T-cell (primary cell): ENCODE results near the gene ALG12. TPM values are rescaled to one million over a fixed set of nuclear protein-coding genes. Genes with fewer than 3 reads are reported as not detected.
A peak's percentile ranks its signal among the peaks of the same experiment; 100 is the strongest.

Experiments
- ATAC-seq, 4 experiments: fragments of 200-7000 bp in 3 of 4; fragments of 150-1000 bp in 1 of 4; cut with Tn5 transposase; replicated peaks in 1 of 4; 1 replicate in 3 of 4; 2 replicates in 1 of 4; pipeline ENCODE4 v1.10.0; 2021; ENCODE audit warnings: moderate library complexity in 3 of 4, mild to moderate bottlenecking in 2 of 4, moderate number of reproducible peaks in 1 of 4
- CTCF ChIA-PET, 2 donors: fragments of 300-600 bp; sonication (Branson Sonifier 250); formaldehyde crosslinking; loops; one replicate each; lab custom pipeline; 2022; ENCODE audit warnings: antibody characterized with exemption in 2 of 2; lab: Charles Lee
- POLR2A ChIA-PET, 2 donors: fragments of 300-600 bp; sonication (Branson Sonifier 250); formaldehyde crosslinking; loops; one replicate each; lab custom pipeline; 2022; ENCODE audit warnings: antibody characterized with exemption in 2 of 2; lab: Charles Lee
- DNase-seq, 35 experiments: peaks; one replicate each; pipeline versions ENCODE4 v3.0.0 to v3.0.0-alpha.2; 2013 to 2023
- H3K27ac ChIP-seq: one replicate; pipeline ENCODE4 v1.5.1; 2013; ENCODE audit warnings: low read length
- H3K27me3 ChIP-seq, 2 experiments: replicated peaks in 1 of 2; 1 replicate in 1 of 2; 2 replicates in 1 of 2; pipeline versions ENCODE4 v1.6.1 to v1.7.0; 2013; ENCODE audit warnings: low read length in 1 of 2, mixed read lengths in 1 of 2; ENCODE audit not compliant: control insufficient read depth in 2 of 2, insufficient read depth in 2 of 2; ENCODE audit errors: extremely low read depth in 1 of 2
- H3K36me3 ChIP-seq, 2 donors: 1 replicate in 1 of 2; 2 replicates in 1 of 2; pipeline versions ENCODE4 v1.6.1 to v1.7.0; 2013; ENCODE audit warnings: low read length in 1 of 2; ENCODE audit not compliant: control insufficient read depth in 2 of 2, insufficient read depth in 1 of 2; ENCODE audit errors: extremely low read depth in 1 of 2
- H3K4me1 ChIP-seq, 2 experiments: 1 replicate in 1 of 2; 2 replicates in 1 of 2; pipeline versions ENCODE4 v1.6.1 to v1.7.0; 2013; ENCODE audit warnings: low read length in 2 of 2, mixed read lengths in 1 of 2; ENCODE audit not compliant: insufficient read depth in 2 of 2, control insufficient read depth in 1 of 2; ENCODE audit errors: extremely low read depth in 1 of 2
- H3K4me3 ChIP-seq, 2 donors: 1 replicate in 1 of 2; 2 replicates in 1 of 2; pipeline versions ENCODE4 v1.5.1 to v1.7.0; 2013; ENCODE audit warnings: mild to moderate bottlenecking in 2 of 2, low read length in 1 of 2, moderate library complexity in 1 of 2; ENCODE audit not compliant: control insufficient read depth in 1 of 2; ENCODE audit errors: extremely low read depth in 1 of 2
- H3K9me3 ChIP-seq: 2 replicates; pipeline ENCODE4 v1.7.0; 2013
- H3K27ac Mint-ChIP-seq, 2 donors: one replicate each; pipeline ENCODE4 v1.8.0; 2020 to 2021; ENCODE audit warnings: mild to moderate bottlenecking in 2 of 2, mixed read lengths in 2 of 2
- H3K27me3 Mint-ChIP-seq, 2 donors: one replicate each; pipeline ENCODE4 v1.8.0; 2021 to 2022; ENCODE audit warnings: mixed read lengths in 2 of 2
- H3K36me3 Mint-ChIP-seq: one replicate; pipeline ENCODE4 v1.8.0; 2021; ENCODE audit warnings: mixed read lengths
- H3K4me1 Mint-ChIP-seq, 3 donors: one replicate each; pipeline ENCODE4 v1.8.0; 2020 to 2022; ENCODE audit warnings: mixed read lengths in 3 of 3, mild to moderate bottlenecking in 1 of 3
- H3K4me3 Mint-ChIP-seq, 3 donors: one replicate each; pipeline ENCODE4 v1.8.0; 2020 to 2022; ENCODE audit warnings: mild to moderate bottlenecking in 3 of 3, mixed read lengths in 3 of 3, moderate library complexity in 3 of 3
- H3K9me3 Mint-ChIP-seq, 3 donors: one replicate each; pipeline ENCODE4 v1.8.0; 2020 to 2022; ENCODE audit warnings: mixed read lengths in 3 of 3
- WGBS: methylation state at CpG from one replicate; pipeline ENCODE4 v1.1.5; 2013; ENCODE audit warnings: missing lambda C conversion rate; ENCODE audit not compliant: insufficient coverage; 5-methylcytosine and 5-hydroxymethylcytosine counted together
- total RNA-seq, 35 experiments: library from RNA in 6 of 35; stranded (reverse) in 6 of 35; fragments of 120-200 nt in 1 of 35; gene quantifications; one replicate each; pipeline versions ENCODE4 v1.2.1 to v1.2.4 and lab custom pipeline; 2013 to 2026

The ALG12 gene
- total RNA-seq, 5 donors from 2014 or later (not counting 1 experiment from before 2014, with no cell fraction given), result 15.7 to 22.1 (median 15.9) TPM

- Mint-ChIP-seq H3K36me3 (peaks cover 42% of the 10 kb centered on the region), H3K4me1 (peaks cover 62 to 73% (median 72%) of the 10 kb centered on the region in 3 donors), H3K27ac (peak overlapping the region; percentile 76 to 80), H3K27me3 (no peaks in the 10 kb centered on the region), H3K4me3 (peak overlapping the region in 2 of 3 donors; percentile 18 to 51), H3K9me3 (peaks cover 13 to 33% (median 15%) of the 10 kb centered on the region in 3 donors)
- peaks cover 2% of the 10 kb centered on the region for H3K9me3 ChIP-seq
- peak; percentile 15 to 70 (median 54) for ATAC-seq
- H3K4me1 ChIP-seq, result peaks cover 9 to 53% of the 10 kb centered on the region in 2 experiments
- peak overlapping the region; percentile 55 for H3K27ac ChIP-seq
- no peaks in the 10 kb centered on the region for H3K27me3 ChIP-seq
- H3K36me3 ChIP-seq, result peaks cover 2 to 3% of the 10 kb centered on the region in 2 donors
- WGBS, result 69% methylated on average over 9 of the region's 18 CpGs
- DNase-seq, result peak in 9 of 35 experiments; percentile 12 to 62 (median 31)
- CTCF ChIA-PET, result interaction anchor here (0.6 to 1.0 kb wide), 3 partner anchors 12 to 668 kb away, joined by 3 to 4 read pairs (median 3); no protein-coding TSS in a partner anchor
- POLR2A ChIA-PET, result interaction anchor here in 1 of 2 donors (0.7 kb wide), 1 partner anchor 13 kb away, joined by 4 read pairs; no protein-coding TSS in a partner anchor
- no peak overlapping the region for H3K4me3 ChIP-seq
Measured at GRCh38 chr22:49867303-49868265, 50.7 kb downstream of the ALG12 start.

GRCh38 chr22:49866646-49867045, 51.6 kb downstream of the ALG12 start:
- Mint-ChIP-seq H3K36me3 (peaks cover 42% of the 10 kb centered on the region), H3K9me3 (peaks cover 13 to 33% (median 15%) of the 10 kb centered on the region in 3 donors), H3K4me3 (peak overlapping the region; percentile 35 to 51 (median 50)), H3K27ac (peak overlapping the region; percentile 76 to 80), H3K27me3 (no peaks in the 10 kb centered on the region), H3K4me1 (peaks cover 62 to 73% (median 73%) of the 10 kb centered on the region in 3 donors)
- ChIA-PET POLR2A (no interaction called here), CTCF (no interaction called here)
- Histone ChIP-seq H3K4me1 (peaks cover 11 to 56% of the 10 kb centered on the region in 2 experiments), H3K4me3 (no peak overlapping the region), H3K36me3 (peaks cover 2 to 3% of the 10 kb centered on the region in 2 donors), H3K9me3 (peaks cover 2% of the 10 kb centered on the region), H3K27ac (peak overlapping the region; percentile 20), H3K27me3 (no peaks in the 10 kb centered on the region)
- WGBS, result 100% methylated on average over 2 of the region's 8 CpGs
- DNase-seq, result peak in 2 of 35 experiments; percentile 7 to 10
- no peak for ATAC-seq

DNA sequence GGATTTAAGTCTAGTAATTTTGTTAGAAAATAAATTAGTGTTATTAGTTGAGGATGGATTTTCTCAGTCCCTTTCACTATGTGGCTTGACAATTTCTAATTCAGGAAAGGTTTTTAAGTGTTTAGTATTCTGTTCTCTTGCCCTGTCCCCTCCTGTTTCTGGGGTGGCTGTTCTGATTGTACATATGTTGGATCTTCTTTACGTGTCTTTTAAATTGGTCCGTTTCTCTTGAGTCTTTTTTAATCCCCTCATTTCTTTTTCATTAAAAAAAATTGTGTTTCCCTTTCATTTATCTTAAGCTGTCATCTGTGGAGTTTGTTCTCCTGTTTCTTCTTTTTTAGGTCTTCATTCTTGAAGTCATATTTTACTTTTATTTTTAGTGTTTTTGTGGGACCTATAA, 52.1 kb downstream of the ALG12 start:
- ATAC-seq (no peak), DNase-seq (no peak)
- Histone ChIP-seq H3K4me3 (no peak overlapping the region), H3K9me3 (peaks cover 2% of the 10 kb centered on the region), H3K27me3 (no peaks in the 10 kb centered on the region), H3K4me1 (peaks cover 11 to 53% of the 10 kb centered on the region in 2 experiments), H3K27ac (no peak overlapping the region), H3K36me3 (peaks cover 2 to 3% of the 10 kb centered on the region in 2 donors)
- WGBS, result no CpG with 5 or more reads among the region's 2 CpGs
- H3K27me3 Mint-ChIP-seq, result no peaks in the 10 kb centered on the region
- ChIA-PET CTCF (no interaction called here), POLR2A (interaction anchor here (0.6 to 0.7 kb wide), 2 partner anchors 16 to 42 kb away, joined by 4 to 5 read pairs; no protein-coding TSS in a partner anchor)
- H3K4me1 Mint-ChIP-seq, result peaks cover 67 to 79% (median 78%) of the 10 kb centered on the region in 3 donors
- peaks cover 13 to 33% (median 15%) of the 10 kb centered on the region in 3 donors for H3K9me3 Mint-ChIP-seq
- H3K36me3 Mint-ChIP-seq, result peaks cover 42% of the 10 kb centered on the region
- H3K27ac Mint-ChIP-seq, result peak overlapping the region; percentile 25 to 76
- no peak overlapping the region for H3K4me3 Mint-ChIP-seq

DNA sequence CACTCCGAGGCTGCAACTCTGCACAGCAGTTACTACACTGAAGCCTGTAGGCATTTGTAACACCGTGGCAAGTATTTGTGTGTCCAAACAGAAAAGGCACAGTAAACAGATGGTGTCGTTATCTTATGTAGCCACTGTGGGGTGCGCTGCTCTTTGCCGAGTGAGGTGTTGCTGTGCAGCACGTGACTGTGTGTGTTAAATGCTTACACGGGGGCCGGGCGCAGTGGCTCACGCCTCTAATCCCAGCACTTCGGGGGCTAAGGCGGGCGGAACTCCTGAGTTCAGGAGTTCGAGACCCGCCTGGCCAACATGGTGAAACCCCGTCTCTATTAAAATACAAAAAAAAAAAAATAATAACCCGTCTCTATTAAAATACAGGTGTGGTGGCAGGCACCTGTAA, 53.1 kb downstream of the ALG12 start:
- Histone ChIP-seq H3K27me3 (no peaks in the 10 kb centered on the region), H3K9me3 (peaks cover 2% of the 10 kb centered on the region), H3K36me3 (peaks cover 2 to 3% of the 10 kb centered on the region in 2 donors), H3K27ac (no peak overlapping the region), H3K4me3 (no peak overlapping the region), H3K4me1 (peaks cover 10 to 46% of the 10 kb centered on the region in 2 experiments)
- ChIA-PET CTCF (interaction anchor here in 1 of 2 donors (0.6 kb wide), 1 partner anchor 10 kb away, joined by 3 read pairs; no protein-coding TSS in a partner anchor), POLR2A (interaction anchor here in 1 of 2 donors (0.6 kb wide), 1 partner anchor 11 kb away, joined by 7 read pairs; no protein-coding TSS in a partner anchor)
- Mint-ChIP-seq H3K36me3 (peaks cover 37% of the 10 kb centered on the region), H3K27me3 (no peaks in the 10 kb centered on the region), H3K4me3 (no peak overlapping the region), H3K4me1 (peaks cover 64 to 77% (median 75%) of the 10 kb centered on the region in 3 donors), H3K27ac (no peak overlapping the region), H3K9me3 (peaks cover 13 to 30% (median 15%) of the 10 kb centered on the region in 3 donors)
- 96% methylated on average over 9 of the region's 17 CpGs for WGBS
- DNase-seq (no peak), ATAC-seq (no peak)

- H3K27me3 ChIP-seq, result no peaks in the 10 kb centered on the region
- no peaks in the 10 kb centered on the region for H3K9me3 ChIP-seq
- ChIA-PET CTCF (no interaction called here), POLR2A (no interaction called here)
- Mint-ChIP-seq H3K4me3 (peak overlapping the region in 1 of 3 donors; percentile 29), H3K36me3 (peaks cover 27% of the 10 kb centered on the region), H3K9me3 (peaks cover 7 to 18% (median 8%) of the 10 kb centered on the region in 3 donors), H3K27me3 (no peaks in the 10 kb centered on the region), H3K27ac (peak overlapping the region; percentile 21 to 81), H3K4me1 (peaks cover 57 to 70% (median 68%) of the 10 kb centered on the region in 3 donors)
- H3K4me1 ChIP-seq, result peaks cover 8 to 36% of the 10 kb centered on the region in 2 experiments
- H3K4me3 ChIP-seq, result no peak overlapping the region
- 0% methylated on average over 2 of the region's 7 CpGs for WGBS
- H3K27ac ChIP-seq, result no peak overlapping the region
- DNase-seq (no peak), ATAC-seq (peak in 1 of 4 experiments; percentile 48)
- H3K36me3 ChIP-seq, result peaks cover 0 to 3% of the 10 kb centered on the region in 2 donors
Measured at GRCh38 chr22:49863931-49864330, 54.3 kb downstream of the ALG12 start.

DNA sequence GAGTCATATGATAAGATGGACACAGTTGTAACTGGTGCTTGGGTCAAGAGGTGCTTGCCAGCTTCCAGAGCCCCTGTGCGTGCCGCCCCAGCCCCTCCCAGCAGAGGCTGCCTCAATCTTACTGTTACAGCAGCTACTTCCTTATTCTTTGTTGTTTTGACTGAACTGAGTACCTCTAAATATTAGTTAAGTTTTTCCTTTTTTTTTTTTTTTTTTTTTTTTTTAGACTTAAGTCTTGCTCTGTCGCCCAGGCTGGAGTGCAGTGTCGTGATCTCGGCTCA, 55.8 kb downstream of the ALG12 start:
- no peak overlapping the region for H3K4me3 Mint-ChIP-seq
- ATAC-seq, result no peak
- H3K27me3 ChIP-seq, result no peaks in the 10 kb centered on the region

More for the DNA sequence above, 55.8 kb downstream of the ALG12 start:
- Mint-ChIP-seq H3K27me3 (no peaks in the 10 kb centered on the region), H3K36me3 (peaks cover 23% of the 10 kb centered on the region), H3K27ac (peak overlapping the region; percentile 28 to 61), H3K4me1 (peaks cover 57 to 66% (median 64%) of the 10 kb centered on the region in 3 donors), H3K9me3 (peaks cover 7 to 18% (median 8%) of the 10 kb centered on the region in 3 donors)
- Histone ChIP-seq H3K4me1 (peaks cover 6 to 23% of the 10 kb centered on the region in 2 experiments), H3K9me3 (no peaks in the 10 kb centered on the region), H3K4me3 (no peak overlapping the region), H3K27ac (no peak overlapping the region), H3K36me3 (peaks cover 0 to 3% of the 10 kb centered on the region in 2 donors)
- WGBS, result no CpG with 5 or more reads among the region's 5 CpGs
- POLR2A ChIA-PET, result interaction anchor here in 1 of 2 donors (0.6 kb wide), 1 partner anchor 47 kb away, joined by 6 read pairs; no protein-coding TSS in a partner anchor
- DNase-seq, result no peak
- CTCF ChIA-PET, result no interaction called here
